ENCODE results near the gene PTPRH.
A peak's percentile ranks its signal among the peaks of the same experiment; 100 is the strongest.
"Not testable (repeated sequence)": the region's sequence is repeated elsewhere in the genome, so short reads cannot be mapped to it uniquely, and the experiment has no call there.

The PTPRH gene

GRCh38 chr19:55156202-55157063 is 52.9 kb downstream of the PTPRH start:
- no peak for DNase-seq

- not testable (repeated sequence) for DNase-seq
These were observed 53.5 kb downstream of the PTPRH start for GRCh38 chr19:55155784-55156183.

GRCh38 chr19:55153652-55154264 is 55.5 kb downstream of the PTPRH start:
- no peak for DNase-seq

- peak; percentile 42 to 80 for DNase-seq
These were observed 57.3 kb downstream of the PTPRH start for GRCh38 chr19:55152017-55152416.

GRCh38 chr19:55149078-55150003 is 60.0 kb downstream of the PTPRH start, which contains the start of gene TNNT1:
TSS of gene TNNT1 (minus strand) at chr19:55149206. CDS start at chr19:55147157, 2,049 bp downstream.
- DNase-seq = peak in 1 of 2 experiments; percentile 14

- peak; percentile 55 to 78 for DNase-seq
These were observed 61.6 kb downstream of the PTPRH start for GRCh38 chr19:55147545-55148251.

GRCh38 chr19:55146705-55147273 is 62.5 kb downstream of the PTPRH start:
- DNase-seq = peak in 1 of 2 experiments; percentile 34

GRCh38 chr19:55146078-55146704 is 63.1 kb downstream of the PTPRH start:
- peak in 1 of 2 experiments; percentile 31 for DNase-seq

GRCh38 chr19:55145232-55145631 is 64.1 kb downstream of the PTPRH start:
- DNase-seq = no peak

- no peak for DNase-seq
These were observed 67.6 kb downstream of the PTPRH start for GRCh38 chr19:55141696-55142095.

GRCh38 chr19:55137915-55138314 is 71.4 kb downstream of the PTPRH start:
- DNase-seq = no peak

GRCh38 chr19:55136399-55137102 is 72.8 kb downstream of the PTPRH start:
- DNase-seq = no peak

GRCh38 chr19:55134736-55135135 is 74.6 kb downstream of the PTPRH start:
- no peak for DNase-seq

GRCh38 chr19:55133639-55134444 is 75.5 kb downstream of the PTPRH start:
- peak; percentile 31 to 86 for DNase-seq

- DNase-seq = peak in 1 of 2 experiments; percentile 32
These were observed 76.7 kb downstream of the PTPRH start for GRCh38 chr19:55132453-55133129.

GRCh38 chr19:55131421-55131820 is 77.9 kb downstream of the PTPRH start:
- no peak for DNase-seq

Data from NCI-H524 (cell line).